ENCODE data around the gene UBE2D2. TPM values are rescaled to one million over a fixed set of nuclear protein-coding genes. Genes with fewer than 3 reads are reported as not detected.

The UBE2D2 gene
- total and polyA plus RNA-seq, 10 of the 15 experiments (the other 5 are each of a cell fraction or from before 2014, with no cell fraction given): 58.6 to 245 (median 128) TPM

GRCh38 chr5:139523635-139524445 is 37.3 kb upstream of the UBE2D2 start:
- no peak overlapping the region for H2AFZ ChIP-seq (ENCODE audit: control insufficient read depth, low read depth, low read length)
- intact Hi-C loops (cut with micrococcal nuclease; ENCODE audit: unreplicated experiment): no loop called here
- ChIA-PET POLR2A (interaction anchor here (0.8 to 3.1 kb wide), 12 partner anchors 10 to 187 kb away, joined by 3 to 25 read pairs (median 4); partner anchors contain the start of genes ECSCR, STING1 and UBE2D2), CTCF (interaction anchor here (1.0 to 3.3 kb wide), 9 partner anchors 8 to 167 kb away, joined by 3 to 17 read pairs (median 6); no protein-coding TSS in a partner anchor), RAD21 (ENCODE audit: unreplicated experiment) (interaction anchor here (1.0 to 4.1 kb wide), 14 partner anchors 9 to 166 kb away, joined by 3 to 39 read pairs (median 4); partner anchors contain the start of gene UBE2D2), SMC1A (ENCODE audit: uncharacterized antibody, unreplicated experiment) (interaction anchor here (0.6 to 2.4 kb wide), 25 partner anchors 8 to 135 kb away, joined by 3 to 8 read pairs (median 3); partner anchors contain the start of genes DNAJC18 and UBE2D2)
- H3K9me3 ChIP-seq (replicated peaks; ENCODE audit: control insufficient read depth, insufficient read depth, low read length): no peaks in the 10 kb centered on the region
- H3K4me1 ChIP-seq (ENCODE audit: control insufficient read depth, insufficient read depth, low read length): peaks cover 28% of the 10 kb centered on the region
- no TSS peak for BruUV-seq (replicated peaks)
- H3K27me3 ChIP-seq (replicated peaks in 1 of 2; ENCODE audit: control insufficient read depth in 2 of 2, insufficient read depth in 2 of 2, low read length in 1 of 2): no peaks in the 10 kb centered on the region
- ATAC-seq (peak; percentile 55), DNase-seq (ENCODE audit: low read depth, low spot score) (no peak), FAIRE-seq (no peak)
- H3K27ac ChIP-seq (ENCODE audit: control insufficient read depth, insufficient read depth): no peak overlapping the region
- H3K4me3 ChIP-seq: no peak overlapping the region
- H3K4me2 ChIP-seq (ENCODE audit: control insufficient read depth, insufficient read depth): no peak overlapping the region
- in situ Hi-C loops (cut with MboI): no loop called here
- no peaks in the 10 kb centered on the region for H3K36me3 ChIP-seq (ENCODE audit: control insufficient read depth in 2 of 2, insufficient read depth in 2 of 2, low read length in 1 of 2)
- 56% methylated on average over 10 of the region's 10 CpGs for WGBS (ENCODE audit: insufficient coverage, insufficient replicate concordance, low lambda C conversion rate, missing lambda C conversion rate)
- no peaks in the 10 kb centered on the region for H4K20me1 ChIP-seq (ENCODE audit: control insufficient read depth, insufficient read depth)
- peaks cover 21% of the 10 kb centered on the region for H3K79me2 ChIP-seq (ENCODE audit: control insufficient read depth, insufficient read depth, low read length)
- no peak overlapping the region for H3K9ac ChIP-seq (ENCODE audit: control insufficient read depth, insufficient read depth, low read length)
- no peak for TF ChIP-seq ZNF207 (IDR thresholded peaks at IDR 0.05; ENCODE audit: borderline replicate concordance)
- TF ChIP-seq BCL3 (IDR thresholded peaks at IDR 0.05; ENCODE audit: borderline replicate concordance, insufficient read depth, low read depth, low read length, poor library complexity, severe bottlenecking): no peak
- no peak for TF ChIP-seq RAD51 (IDR thresholded peaks at IDR 0.05)
- TF ChIP-seq STAT3 (IDR thresholded peaks at IDR 0.05; ENCODE audit: low read depth, low read length): no peak
- no peak for TF ChIP-seq ZNF24 (IDR thresholded peaks at IDR 0.05)
- TF ChIP-seq NKRF (conservative IDR thresholded peaks at IDR 0.05): 0 out of 2 replicates have a peak, but pooled peaks have one; percentile 25
- TF ChIP-seq PBX3 (IDR thresholded peaks at IDR 0.05; ENCODE audit: insufficient replicate concordance, low read depth, low read length): no peak
- TF ChIP-seq ZNF687 (IDR thresholded peaks at IDR 0.05): peak; percentile 59; the same call in 1 of the 2 replicates
- no peak for TF ChIP-seq LARP7 (IDR thresholded peaks at IDR 0.05)
- no peak for TF ChIP-seq NFYA (IDR thresholded peaks at IDR 0.05; ENCODE audit: borderline replicate concordance, low read depth, low read length)
- TF ChIP-seq MTA3 (IDR thresholded peaks at IDR 0.05; ENCODE audit: borderline replicate concordance, low read length): no peak
- TF ChIP-seq RAD21 (IDR thresholded peaks at IDR 0.05; ENCODE audit: insufficient read depth, low read depth, low read length): no peak
- TF ChIP-seq SMAD1 (IDR thresholded peaks at IDR 0.05; ENCODE audit: low read depth, partially characterized antibody): no peak
- TF ChIP-seq PAX8 (IDR thresholded peaks at IDR 0.05): no peak
